Measurements from ENCODE around the gene CELF5. TPM values are rescaled to one million over a fixed set of nuclear protein-coding genes. Genes with fewer than 3 reads are reported as not detected.
A peak's percentile ranks its signal among the peaks of the same experiment; 100 is the strongest.

The CELF5 gene
- total RNA-seq, 4 donors from 2014 or later = 0.28 to 0.73 TPM; not detected in 2

GRCh38 chr19:3178973-3179738 is 45.3 kb upstream of the CELF5 start:
- DNase-seq = no peak
- Histone ChIP-seq H3K4me3 (no peak overlapping the region), H3K4me1 (no peaks in the 10 kb centered on the region), H3K9me3 (no peaks in the 10 kb centered on the region), H3K27me3 (no peaks in the 10 kb centered on the region), H3K27ac (no peak overlapping the region), H3K36me3 (no peaks in the 10 kb centered on the region)
- TF ChIP-seq CTCF (IDR thresholded peaks at IDR 0.05) (no peak), POLR2A (IDR thresholded peaks at IDR 0.05) (no peak)
- intact Hi-C loops (cut with DNase I; ENCODE audit: low total_unique reads) = no loop called here

- no peak for DNase-seq
- TF ChIP-seq CTCF (IDR thresholded peaks at IDR 0.05) (no peak), POLR2A (IDR thresholded peaks at IDR 0.05) (no peak)
- Histone ChIP-seq H3K27me3 (no peaks in the 10 kb centered on the region), H3K4me1 (no peaks in the 10 kb centered on the region), H3K36me3 (no peaks in the 10 kb centered on the region), H3K9me3 (no peaks in the 10 kb centered on the region), H3K4me3 (no peak overlapping the region), H3K27ac (no peak overlapping the region)
- intact Hi-C loops (cut with DNase I; ENCODE audit: low total_unique reads) = no loop called here
Observed at GRCh38 chr19:3179739-3180293, 44.6 kb upstream of the CELF5 start.

GRCh38 chr19:3183721-3184641 is 40.5 kb upstream of the CELF5 start:
- DNase-seq = no peak
- Histone ChIP-seq H3K4me3 (no peak overlapping the region), H3K36me3 (no peaks in the 10 kb centered on the region), H3K4me1 (peaks cover 0 to 16% of the 10 kb centered on the region in 2 donors), H3K27me3 (no peaks in the 10 kb centered on the region), H3K27ac (no peak overlapping the region), H3K9me3 (no peaks in the 10 kb centered on the region)
- intact Hi-C loops (cut with DNase I; ENCODE audit: low total_unique reads) = no loop called here
- TF ChIP-seq CTCF (IDR thresholded peaks at IDR 0.05) = no peak
- TF ChIP-seq POLR2A (IDR thresholded peaks at IDR 0.05) = no peak

DNA sequence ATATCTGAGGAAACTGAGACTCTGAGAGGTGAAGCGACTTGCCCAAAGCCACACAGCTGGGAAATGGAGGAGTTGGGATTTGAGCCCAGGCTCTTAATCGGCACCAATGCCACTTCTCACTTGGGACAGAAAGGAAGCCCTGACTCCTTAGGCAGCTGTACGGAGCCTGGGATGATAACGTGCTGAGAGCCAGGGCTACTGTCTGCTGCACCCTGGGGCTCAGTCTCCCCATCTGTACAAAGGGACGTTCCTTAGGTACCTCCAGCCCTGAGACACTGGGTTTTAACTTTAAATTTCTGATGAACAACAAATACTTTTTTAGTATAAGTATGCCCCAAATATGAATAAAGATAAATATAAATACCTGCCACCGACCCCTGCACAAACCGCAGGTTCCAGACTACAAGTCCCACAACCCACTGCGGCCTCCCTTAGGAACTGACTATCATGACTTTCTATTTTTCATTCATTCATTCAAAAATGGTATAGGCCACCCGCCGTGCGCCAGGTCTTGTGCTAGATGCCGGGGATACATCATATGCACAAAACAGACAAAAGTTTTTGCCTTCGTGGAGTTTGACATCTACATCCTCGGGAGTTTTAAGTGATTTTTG is 39.5 kb upstream of the CELF5 start:
- Histone ChIP-seq H3K27me3 (no peaks in the 10 kb centered on the region), H3K4me3 (peak overlapping the region; percentile 56 to 99), H3K9me3 (no peaks in the 10 kb centered on the region), H3K27ac (peak overlapping the region; percentile 84 to 88), H3K36me3 (no peaks in the 10 kb centered on the region), H3K4me1 (peaks cover 0 to 16% of the 10 kb centered on the region in 2 donors)
- DNase-seq = peak in 1 of 2 donors; percentile 80
- TF ChIP-seq POLR2A (IDR thresholded peaks at IDR 0.05) (no peak), CTCF (IDR thresholded peaks at IDR 0.05) (no peak)
- intact Hi-C loops (cut with DNase I; ENCODE audit: low total_unique reads) = no loop called here
